ENCODE data around the gene SYT11.
"Not testable (repeated sequence)": the region's sequence is repeated elsewhere in the genome, so short reads cannot be mapped to it uniquely, and the experiment has no call there.

The SYT11 gene

DNA sequence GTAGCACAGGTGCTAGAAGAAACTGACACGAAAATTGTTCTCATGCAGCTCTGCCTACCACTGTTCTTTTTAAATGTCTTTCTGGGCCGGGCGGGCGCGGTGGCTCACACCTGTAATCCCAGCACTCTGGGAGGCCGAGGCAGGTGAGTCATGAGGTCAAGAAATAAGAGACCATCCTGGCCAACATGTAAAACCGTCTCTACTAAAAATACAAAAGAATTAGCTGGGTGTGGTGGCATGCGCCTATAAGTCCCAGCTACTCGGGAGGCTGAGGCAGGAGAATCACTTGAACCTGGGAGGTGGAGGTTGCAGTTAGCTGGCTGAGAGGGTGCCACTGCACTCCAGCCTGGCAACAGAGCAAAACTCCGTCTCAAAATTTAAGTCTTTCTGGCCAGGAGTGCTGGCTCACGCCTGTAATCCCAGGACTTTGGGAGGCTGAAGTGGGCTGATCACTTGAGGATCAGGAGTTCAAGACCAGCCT lies 52.7 kb downstream of the SYT11 start:
- H3K4me3 ChIP-seq (ENCODE audit: low read length), result no peak overlapping the region
- DNase-seq (ENCODE audit: low read depth), result peak; percentile 27
- TF ChIP-seq, protein P1, sequence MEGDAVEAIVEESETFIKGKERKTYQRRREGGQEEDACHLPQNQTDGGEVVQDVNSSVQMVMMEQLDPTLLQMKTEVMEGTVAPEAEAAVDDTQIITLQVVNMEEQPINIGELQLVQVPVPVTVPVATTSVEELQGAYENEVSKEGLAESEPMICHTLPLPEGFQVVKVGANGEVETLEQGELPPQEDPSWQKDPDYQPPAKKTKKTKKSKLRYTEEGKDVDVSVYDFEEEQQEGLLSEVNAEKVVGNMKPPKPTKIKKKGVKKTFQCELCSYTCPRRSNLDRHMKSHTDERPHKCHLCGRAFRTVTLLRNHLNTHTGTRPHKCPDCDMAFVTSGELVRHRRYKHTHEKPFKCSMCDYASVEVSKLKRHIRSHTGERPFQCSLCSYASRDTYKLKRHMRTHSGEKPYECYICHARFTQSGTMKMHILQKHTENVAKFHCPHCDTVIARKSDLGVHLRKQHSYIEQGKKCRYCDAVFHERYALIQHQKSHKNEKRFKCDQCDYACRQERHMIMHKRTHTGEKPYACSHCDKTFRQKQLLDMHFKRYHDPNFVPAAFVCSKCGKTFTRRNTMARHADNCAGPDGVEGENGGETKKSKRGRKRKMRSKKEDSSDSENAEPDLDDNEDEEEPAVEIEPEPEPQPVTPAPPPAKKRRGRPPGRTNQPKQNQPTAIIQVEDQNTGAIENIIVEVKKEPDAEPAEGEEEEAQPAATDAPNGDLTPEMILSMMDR (IDR thresholded peaks at IDR 0.05; ENCODE audit: insufficient read depth, low read depth, low read length, missing control alignments), result no peak

DNA sequence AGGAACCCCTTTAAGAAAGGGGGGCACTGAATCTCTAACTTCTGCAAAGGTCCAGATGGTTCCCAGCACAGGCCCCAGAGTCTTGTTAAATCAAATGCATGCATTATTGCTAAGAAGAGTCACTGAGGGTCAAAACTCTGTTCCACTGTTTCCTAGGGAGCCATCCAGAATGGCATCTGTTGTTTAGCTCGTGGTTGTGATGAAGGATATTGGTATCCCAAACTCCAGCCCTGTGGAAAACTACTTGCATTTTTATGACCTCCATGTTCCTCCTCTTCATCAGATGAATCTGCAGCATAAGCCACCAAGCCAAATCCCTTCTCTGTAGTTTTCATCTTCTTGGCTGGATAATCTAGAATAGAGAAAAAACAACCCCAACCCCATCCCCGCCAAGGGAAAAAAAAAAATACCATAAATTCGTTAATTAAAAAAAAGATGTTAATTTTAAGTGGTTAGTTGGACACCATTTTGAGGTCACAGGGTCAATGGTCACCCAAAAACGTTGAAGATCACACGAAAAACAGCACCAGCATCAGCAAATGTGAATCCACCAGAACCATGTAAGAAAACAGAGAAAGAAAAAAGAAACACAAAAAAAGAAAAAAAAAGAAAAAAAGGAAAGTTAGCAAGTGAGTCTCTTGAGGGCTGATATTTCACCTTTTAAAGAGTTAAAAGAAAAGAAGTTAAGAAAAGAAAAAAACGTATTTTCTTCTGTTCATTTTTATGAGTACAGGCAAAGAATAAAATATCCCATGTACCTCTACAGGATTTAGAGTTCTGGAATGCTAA lies 54.8 kb downstream of the SYT11 start:
- no peak overlapping the region for H3K4me3 ChIP-seq (ENCODE audit: low read length)
- DNase-seq (ENCODE audit: low read depth), result no peak
- TF ChIP-seq, protein P1 (IDR thresholded peaks at IDR 0.05; ENCODE audit: insufficient read depth, low read depth, low read length, missing control alignments), result no peak

DNA sequence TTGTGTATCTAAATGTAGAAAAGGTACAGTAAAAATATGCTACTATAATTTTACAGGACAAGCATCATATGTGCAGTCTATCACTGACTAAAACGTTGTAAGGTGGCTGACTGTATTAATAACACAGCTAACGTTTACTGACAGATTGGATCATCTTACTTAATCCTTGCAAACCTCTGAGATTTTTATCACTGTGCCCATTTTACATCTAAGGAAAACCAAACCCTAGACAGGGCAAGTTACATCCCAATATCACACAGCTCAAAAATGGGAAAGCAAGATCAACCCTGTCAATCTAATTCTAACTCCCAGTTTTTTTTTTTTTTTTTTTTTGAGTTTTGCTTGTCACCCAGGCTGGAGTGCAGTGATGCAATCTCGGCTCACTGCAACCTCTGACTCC lies 59.3 kb downstream of the SYT11 start:
- no peak overlapping the region for H3K4me3 ChIP-seq (ENCODE audit: low read length)
- TF ChIP-seq, protein P1 (IDR thresholded peaks at IDR 0.05; ENCODE audit: insufficient read depth, low read depth, low read length, missing control alignments), result no peak

DNA sequence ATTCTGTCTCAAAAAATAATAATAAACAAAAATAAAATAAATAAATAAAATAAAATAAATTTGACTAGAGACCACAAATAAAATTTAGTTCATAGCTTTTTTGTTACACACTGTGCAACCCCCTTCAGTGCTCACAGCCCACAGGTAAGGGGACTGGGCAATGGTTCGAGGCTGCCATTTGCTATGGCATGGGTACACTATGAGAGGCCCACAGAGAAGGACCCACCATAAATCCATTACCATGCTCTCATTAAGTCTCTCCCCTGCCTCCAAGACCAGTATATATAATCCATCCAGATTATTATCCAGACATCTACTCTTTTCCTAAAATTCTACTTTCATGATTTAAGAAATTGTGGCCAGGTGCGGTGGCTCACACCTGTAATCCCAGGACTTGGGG lies 60.4 kb downstream of the SYT11 start:
- DNase-seq (ENCODE audit: low read depth), result no peak
- TF ChIP-seq, protein P1 (IDR thresholded peaks at IDR 0.05; ENCODE audit: insufficient read depth, low read depth, low read length, missing control alignments), result no peak
- no peak overlapping the region for H3K4me3 ChIP-seq (ENCODE audit: low read length)

More for the DNA sequence above, 59.3 kb downstream of the SYT11 start:
- DNase-seq (ENCODE audit: low read depth), result no peak

DNA sequence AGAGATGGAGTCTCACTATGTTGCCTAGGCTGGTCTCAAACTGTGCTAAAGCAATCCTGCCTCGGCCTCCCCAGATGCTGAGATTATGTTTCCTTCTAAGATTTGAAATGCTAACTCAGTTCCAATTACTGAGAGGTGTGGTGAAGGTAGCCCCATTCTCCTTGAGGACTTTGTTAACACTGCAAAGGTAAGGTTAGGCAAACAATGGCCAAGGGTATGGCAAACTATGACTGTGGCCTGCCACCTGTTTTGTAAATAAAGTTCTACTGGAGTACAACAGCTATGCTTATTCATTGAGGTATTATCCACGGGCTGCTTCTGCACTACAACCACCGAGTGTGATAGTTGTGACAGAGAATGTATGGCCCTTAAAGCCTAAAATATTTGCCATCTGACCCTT lies 61.4 kb downstream of the SYT11 start:
- H3K4me3 ChIP-seq (ENCODE audit: low read length), result no peak overlapping the region
- no peak for DNase-seq (ENCODE audit: low read depth)
- TF ChIP-seq, protein P1 (IDR thresholded peaks at IDR 0.05; ENCODE audit: insufficient read depth, low read depth, low read length, missing control alignments), result no peak

DNA sequence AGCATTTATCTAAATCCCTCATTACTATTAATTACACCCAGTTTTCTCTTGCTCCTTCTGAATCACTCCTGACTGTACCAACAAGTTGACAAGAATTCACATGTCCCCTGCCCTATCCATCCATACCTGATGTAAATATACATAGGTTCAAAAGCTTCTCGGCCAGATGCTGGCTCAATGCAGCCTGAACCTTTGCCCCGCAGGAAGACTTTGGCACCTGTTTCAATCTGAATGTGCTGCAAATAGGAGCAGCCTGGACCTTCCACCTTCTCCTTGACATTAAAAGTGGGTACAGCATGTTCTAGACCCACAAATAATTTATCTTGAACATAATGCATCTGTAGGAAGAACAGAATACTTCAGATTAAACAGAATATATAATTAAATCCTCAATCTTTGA lies 66.1 kb downstream of the SYT11 start:
- H3K4me3 ChIP-seq (ENCODE audit: low read length), result no peak overlapping the region
- DNase-seq (ENCODE audit: low read depth), result no peak
- TF ChIP-seq, protein P1 (IDR thresholded peaks at IDR 0.05; ENCODE audit: insufficient read depth, low read depth, low read length, missing control alignments), result no peak

DNA sequence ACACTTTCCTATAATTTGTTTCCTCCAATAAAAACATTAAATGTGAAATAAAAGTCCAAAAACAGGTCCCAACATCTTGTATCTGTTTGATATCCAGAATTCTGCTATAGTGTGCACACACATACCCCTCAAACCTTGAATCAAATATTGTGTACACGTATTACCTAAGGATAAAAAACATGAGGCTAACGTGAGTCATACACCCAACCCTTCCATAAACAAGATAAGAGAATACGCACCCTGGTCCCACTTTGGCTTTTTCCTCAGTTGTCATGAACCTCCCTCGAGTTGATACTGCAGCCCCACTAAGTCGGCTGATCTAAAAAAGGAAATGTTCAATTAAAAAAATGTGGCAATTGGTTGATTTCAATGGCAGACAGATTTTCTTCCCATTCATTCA lies 69.7 kb downstream of the SYT11 start:
- H3K4me3 ChIP-seq (ENCODE audit: low read length), result no peak overlapping the region
- TF ChIP-seq, protein P1 (IDR thresholded peaks at IDR 0.05; ENCODE audit: insufficient read depth, low read depth, low read length, missing control alignments), result no peak
- DNase-seq (ENCODE audit: low read depth), result peak; percentile 63

DNA sequence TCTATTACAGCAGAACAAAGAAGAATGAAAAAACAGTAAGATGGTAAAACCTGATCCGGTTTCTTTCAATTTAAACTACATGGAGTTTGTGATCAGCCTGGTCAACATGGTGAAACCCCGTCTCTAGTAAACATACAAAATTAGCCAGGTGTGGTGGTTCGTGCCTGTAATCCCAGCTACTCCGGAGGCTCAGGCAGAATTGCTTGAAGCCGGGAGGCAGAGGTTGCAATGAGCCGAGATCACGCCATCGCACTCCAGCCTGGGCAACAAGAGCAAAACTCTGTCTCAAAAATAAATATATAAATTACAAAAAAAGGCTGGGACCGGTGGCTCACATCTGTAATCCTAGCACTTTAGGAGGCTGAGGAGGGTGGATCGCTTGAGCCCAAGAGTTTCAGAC lies 71.4 kb downstream of the SYT11 start:
- peak overlapping the region; percentile 99 for H3K4me3 ChIP-seq (ENCODE audit: low read length)
- not testable (repeated sequence) for DNase-seq (ENCODE audit: low read depth)

All from epithelial cell of esophagus (primary cell).